B cell (primary cell): ENCODE data around the gene MTHFS.

ENCODE experiments used
- EZH2 ChIP-seq: IDR thresholded peaks from 2 replicates; pipeline ENCODE4 v1.6.1; 2012; ENCODE audit warnings: borderline replicate concordance, low read depth, mild to moderate bottlenecking, moderate library complexity, low read length; ENCODE audit not compliant: insufficient read depth, poor library complexity, severe bottlenecking
- TF ChIP-seq, protein P1 (sequence below): fragments of 200-600 bp; IDR thresholded peaks from one replicate; pipeline ENCODE4 v1.8.0; 2022; ENCODE audit warnings: antibody characterized with exemption, mild to moderate bottlenecking

DNA sequence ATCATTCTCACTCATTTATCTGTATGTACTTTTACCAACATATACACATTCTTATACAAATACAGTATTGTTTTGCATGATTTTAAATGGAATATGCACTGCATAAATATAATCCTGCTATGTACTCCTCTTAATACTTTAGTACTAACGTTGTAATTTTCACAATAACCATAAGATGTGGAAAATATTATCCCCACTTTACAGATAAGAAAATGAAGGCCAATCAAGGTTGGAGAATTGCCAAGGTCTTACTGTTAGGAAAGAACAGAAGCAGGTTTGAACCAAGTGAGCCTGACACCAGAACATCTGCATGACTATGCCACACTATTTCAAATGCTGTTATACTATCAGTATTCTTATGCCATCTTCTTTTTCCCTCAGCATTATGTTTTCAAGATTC lies 41.3 kb upstream of the MTHFS start:
- TF ChIP-seq EZH2: no peak
- TF ChIP-seq, protein P1, sequence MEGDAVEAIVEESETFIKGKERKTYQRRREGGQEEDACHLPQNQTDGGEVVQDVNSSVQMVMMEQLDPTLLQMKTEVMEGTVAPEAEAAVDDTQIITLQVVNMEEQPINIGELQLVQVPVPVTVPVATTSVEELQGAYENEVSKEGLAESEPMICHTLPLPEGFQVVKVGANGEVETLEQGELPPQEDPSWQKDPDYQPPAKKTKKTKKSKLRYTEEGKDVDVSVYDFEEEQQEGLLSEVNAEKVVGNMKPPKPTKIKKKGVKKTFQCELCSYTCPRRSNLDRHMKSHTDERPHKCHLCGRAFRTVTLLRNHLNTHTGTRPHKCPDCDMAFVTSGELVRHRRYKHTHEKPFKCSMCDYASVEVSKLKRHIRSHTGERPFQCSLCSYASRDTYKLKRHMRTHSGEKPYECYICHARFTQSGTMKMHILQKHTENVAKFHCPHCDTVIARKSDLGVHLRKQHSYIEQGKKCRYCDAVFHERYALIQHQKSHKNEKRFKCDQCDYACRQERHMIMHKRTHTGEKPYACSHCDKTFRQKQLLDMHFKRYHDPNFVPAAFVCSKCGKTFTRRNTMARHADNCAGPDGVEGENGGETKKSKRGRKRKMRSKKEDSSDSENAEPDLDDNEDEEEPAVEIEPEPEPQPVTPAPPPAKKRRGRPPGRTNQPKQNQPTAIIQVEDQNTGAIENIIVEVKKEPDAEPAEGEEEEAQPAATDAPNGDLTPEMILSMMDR: no peak
